Measurements from ENCODE around the gene MYO6.

- TF ChIP-seq CTCF (IDR thresholded peaks at IDR 0.05; ENCODE audit: poor library complexity) (no peak), EZH2 (IDR thresholded peaks at IDR 0.05; ENCODE audit: borderline replicate concordance) (no peak)
Observed at GRCh38 chr6:75755704-75756103, 6.7 kb downstream of the MYO6 start.
